ENCODE results near the gene SLC1A2.

- TF ChIP-seq, protein P1, sequence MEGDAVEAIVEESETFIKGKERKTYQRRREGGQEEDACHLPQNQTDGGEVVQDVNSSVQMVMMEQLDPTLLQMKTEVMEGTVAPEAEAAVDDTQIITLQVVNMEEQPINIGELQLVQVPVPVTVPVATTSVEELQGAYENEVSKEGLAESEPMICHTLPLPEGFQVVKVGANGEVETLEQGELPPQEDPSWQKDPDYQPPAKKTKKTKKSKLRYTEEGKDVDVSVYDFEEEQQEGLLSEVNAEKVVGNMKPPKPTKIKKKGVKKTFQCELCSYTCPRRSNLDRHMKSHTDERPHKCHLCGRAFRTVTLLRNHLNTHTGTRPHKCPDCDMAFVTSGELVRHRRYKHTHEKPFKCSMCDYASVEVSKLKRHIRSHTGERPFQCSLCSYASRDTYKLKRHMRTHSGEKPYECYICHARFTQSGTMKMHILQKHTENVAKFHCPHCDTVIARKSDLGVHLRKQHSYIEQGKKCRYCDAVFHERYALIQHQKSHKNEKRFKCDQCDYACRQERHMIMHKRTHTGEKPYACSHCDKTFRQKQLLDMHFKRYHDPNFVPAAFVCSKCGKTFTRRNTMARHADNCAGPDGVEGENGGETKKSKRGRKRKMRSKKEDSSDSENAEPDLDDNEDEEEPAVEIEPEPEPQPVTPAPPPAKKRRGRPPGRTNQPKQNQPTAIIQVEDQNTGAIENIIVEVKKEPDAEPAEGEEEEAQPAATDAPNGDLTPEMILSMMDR (conservative IDR thresholded peaks at IDR 0.05 in 1 of 2, IDR thresholded peaks at IDR 0.05 in 1 of 2; ENCODE audit: low read depth in 1 of 2, low read length in 2 of 2) = no peak
- no peak for TF ChIP-seq EZH2 (IDR thresholded peaks at IDR 0.05; ENCODE audit: low read length, missing control alignments)
Measured at GRCh38 chr11:35324981-35325380, 94.4 kb downstream of the SLC1A2 start.
